Right lobe of liver (tissue), 4 donors: ENCODE results near the gene ZNF322.

ENCODE experiments used
- CTCF ChIP-seq, 4 donors: fragments of 200-600 bp in 3 of 4; fragments of 450-650 bp in 1 of 4; IDR thresholded peaks; one replicate each; pipeline versions ENCODE4 v1.5.1 to v1.8.0; 2016 to 2022; ENCODE audit warnings: antibody characterized with exemption in 4 of 4, mild to moderate bottlenecking in 2 of 4
- POLR2A ChIP-seq: fragments of 450-650 bp; IDR thresholded peaks from one replicate; pipeline ENCODE4 v1.6.1; 2017; ENCODE audit warnings: antibody characterized with exemption, mild to moderate bottlenecking
- donor health status: DM: no; HTN: no; CAD: no.
- donor health status: DM: no; HTN: no; CAD: no.
- donor health status: DM: no; HTN: yes; CAD: no.

- no peak for TF ChIP-seq CTCF (IDR thresholded peaks at IDR 0.05)
- no peak for TF ChIP-seq POLR2A
These were observed 8.3 kb downstream of the ZNF322 start for GRCh38 chr6:26651133-26651781.
